ENCODE results near the gene MYH2.

GRCh38 chr17:10521949-10522348 lies 27.5 kb downstream of the MYH2 start:
- TF ChIP-seq MAX (IDR thresholded peaks at IDR 0.05; ENCODE audit: low read depth, low read length) (no peak), CTCF (IDR thresholded peaks at IDR 0.05; ENCODE audit: low read depth, low read length) (no peak), POLR2A (IDR thresholded peaks at IDR 0.05; ENCODE audit: extremely low read depth, insufficient read length) (no peak)
